Activated CD8-positive, alpha-beta memory T cell treated with anti-CD3 and anti-CD28 coated beads, Interleukin-2, amount 50 U/mL, for 48 hours (primary cell): Measurements from ENCODE around the gene LRRC61.
"Not testable (repeated sequence)": the region's sequence is repeated elsewhere in the genome, so short reads cannot be mapped to it uniquely, and the experiment has no call there.

Experiments
- DNase-seq: peaks from one replicate; pipeline ENCODE4 v3.0.0-alpha.2; 2020

LRRC61 gene

GRCh38 chr7:150308575-150308974, 14.6 kb upstream of the LRRC61 start:
- DNase-seq, result no peak

GRCh38 chr7:150311146-150311545, 12.0 kb upstream of the LRRC61 start:
- DNase-seq, result no peak

- DNase-seq, result no peak
Measured at GRCh38 chr7:150311711-150312110, 11.4 kb upstream of the LRRC61 start.

DNA sequence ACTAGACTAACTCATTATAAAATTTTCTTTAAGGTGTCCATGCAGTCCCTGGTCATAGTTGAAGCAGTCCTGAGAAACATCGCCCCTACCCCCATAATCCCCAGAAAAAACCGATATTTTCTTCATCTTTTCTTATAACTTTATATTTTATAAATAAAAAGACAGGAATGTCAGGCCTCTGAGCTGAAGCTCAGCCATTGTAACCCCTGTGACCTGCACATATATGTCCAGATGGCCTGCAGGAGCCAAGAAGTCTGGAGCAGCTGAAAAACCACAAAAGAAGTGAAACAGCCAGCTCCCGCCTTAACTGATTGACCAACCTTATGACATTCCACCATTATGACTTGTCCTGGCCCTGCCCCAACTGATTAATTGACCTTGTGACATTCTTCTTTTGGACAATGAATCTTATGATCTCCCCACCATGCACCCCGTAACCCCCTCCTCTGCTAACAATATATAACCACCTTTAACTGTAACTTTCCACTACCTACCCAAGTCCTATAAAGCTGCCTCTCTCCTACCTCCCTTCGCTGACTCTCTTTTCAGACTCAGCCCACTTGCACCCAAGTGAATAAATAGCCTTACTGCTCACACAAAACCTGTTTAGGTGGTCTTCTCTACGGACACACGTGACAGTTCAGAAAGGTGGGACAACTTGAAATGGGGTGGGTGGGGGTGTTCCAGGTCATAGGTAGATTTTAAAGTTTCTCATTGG, 10.3 kb upstream of the LRRC61 start:
- DNase-seq, result not testable (repeated sequence)

DNA sequence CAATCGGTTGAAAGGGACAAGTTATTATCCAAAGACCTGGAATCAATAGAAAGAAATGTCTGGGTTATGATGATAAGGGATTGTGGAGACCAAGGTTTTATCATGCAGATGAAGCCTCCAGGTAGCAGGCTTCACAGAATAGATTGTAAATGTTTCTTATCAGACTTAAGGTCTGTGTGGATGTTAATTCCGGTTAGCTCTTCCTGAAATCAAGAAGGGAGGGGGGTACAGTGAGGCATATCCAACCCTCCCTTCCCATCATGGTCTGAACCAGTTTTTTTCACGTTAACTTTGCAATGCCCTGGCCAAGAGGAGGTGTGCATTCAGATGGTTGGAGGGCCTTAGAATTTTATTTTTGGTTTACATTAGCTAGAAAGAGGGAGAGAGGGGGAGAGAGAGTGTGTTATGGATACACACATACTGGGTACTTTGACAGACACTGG, 9.8 kb upstream of the LRRC61 start:
- no peak for DNase-seq

GRCh38 chr7:150313870-150314269, 9.3 kb upstream of the LRRC61 start:
- DNase-seq, result no peak

DNA sequence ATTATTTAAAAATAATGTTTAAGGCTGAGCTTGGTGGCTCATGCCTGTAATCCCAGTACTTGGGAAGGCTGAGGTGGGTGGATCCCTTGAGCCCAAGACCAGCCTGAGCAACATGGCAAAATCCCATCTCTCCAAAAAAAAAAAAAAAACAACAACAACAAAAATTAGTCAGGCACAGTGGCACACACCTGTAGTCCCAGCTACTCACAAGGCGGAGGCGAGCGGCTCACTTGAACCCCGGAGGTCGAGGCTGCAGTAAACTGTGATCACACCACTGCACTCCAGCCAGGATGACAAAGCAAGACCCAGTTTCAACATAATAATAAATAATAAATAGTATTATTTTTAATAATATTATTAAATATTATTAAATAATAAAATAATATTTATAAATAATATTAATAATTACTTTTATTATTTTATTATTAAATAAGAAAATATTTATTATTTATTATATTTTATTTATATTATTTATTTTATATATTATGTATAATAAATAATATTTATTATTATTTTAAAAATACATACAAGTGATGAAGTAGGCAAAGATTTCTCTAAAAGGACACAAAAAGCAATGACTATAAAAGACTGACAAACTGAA, 8.4 kb upstream of the LRRC61 start:
- DNase-seq, result no peak

GRCh38 chr7:150316987-150317386, 6.2 kb upstream of the LRRC61 start:
- DNase-seq, result not testable (repeated sequence)

DNA sequence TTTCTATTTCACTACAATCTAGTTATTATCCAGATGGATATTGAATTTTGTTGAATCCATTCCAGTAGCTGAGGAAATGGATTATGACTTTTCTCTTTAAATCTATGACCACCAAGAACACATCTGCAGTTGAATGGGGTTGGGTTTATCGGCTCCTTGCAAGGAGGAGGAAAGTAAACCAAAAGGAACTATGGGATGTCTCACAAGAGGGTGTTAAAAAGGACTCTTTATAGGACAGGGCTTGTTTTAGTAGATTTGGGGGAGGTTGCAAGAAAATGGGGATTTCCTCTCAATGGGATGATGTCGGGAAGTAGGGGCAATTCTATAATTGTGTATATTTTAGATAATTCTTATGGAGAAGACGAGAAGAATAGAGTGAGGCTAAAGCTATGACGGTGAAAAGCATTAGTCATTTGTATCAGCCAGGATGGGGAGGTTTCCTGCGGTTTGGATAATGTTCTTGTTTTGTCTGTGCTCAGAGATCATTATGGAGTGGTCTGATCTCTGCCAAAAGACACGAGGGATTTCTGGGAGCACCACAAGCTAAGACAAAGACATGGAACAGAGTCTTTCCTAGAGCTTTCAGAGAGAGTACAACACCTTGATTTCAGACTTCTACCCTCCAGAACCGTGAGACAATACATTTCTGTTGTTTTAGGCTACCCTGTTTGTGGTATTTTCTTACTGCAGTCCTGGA, 5.3 kb upstream of the LRRC61 start:
- DNase-seq, result no peak

DNA sequence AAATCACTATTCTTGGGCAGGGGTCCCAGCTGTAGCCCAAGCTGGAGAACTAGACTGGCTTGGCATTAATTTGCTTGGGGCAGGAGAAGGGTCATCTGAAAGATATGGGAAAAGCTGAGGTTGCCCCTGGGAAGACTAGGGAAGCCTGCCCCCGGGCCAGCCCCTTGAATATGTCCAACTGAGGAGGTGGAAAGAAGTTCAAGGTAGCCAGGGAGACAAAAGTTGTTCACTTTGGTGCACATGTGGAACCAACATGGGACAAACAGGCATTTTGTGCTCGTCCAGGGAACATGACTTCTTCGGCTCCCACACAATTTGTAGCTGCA, 1.4 kb upstream of the LRRC61 start:
- DNase-seq, result peak; percentile 60

DNA sequence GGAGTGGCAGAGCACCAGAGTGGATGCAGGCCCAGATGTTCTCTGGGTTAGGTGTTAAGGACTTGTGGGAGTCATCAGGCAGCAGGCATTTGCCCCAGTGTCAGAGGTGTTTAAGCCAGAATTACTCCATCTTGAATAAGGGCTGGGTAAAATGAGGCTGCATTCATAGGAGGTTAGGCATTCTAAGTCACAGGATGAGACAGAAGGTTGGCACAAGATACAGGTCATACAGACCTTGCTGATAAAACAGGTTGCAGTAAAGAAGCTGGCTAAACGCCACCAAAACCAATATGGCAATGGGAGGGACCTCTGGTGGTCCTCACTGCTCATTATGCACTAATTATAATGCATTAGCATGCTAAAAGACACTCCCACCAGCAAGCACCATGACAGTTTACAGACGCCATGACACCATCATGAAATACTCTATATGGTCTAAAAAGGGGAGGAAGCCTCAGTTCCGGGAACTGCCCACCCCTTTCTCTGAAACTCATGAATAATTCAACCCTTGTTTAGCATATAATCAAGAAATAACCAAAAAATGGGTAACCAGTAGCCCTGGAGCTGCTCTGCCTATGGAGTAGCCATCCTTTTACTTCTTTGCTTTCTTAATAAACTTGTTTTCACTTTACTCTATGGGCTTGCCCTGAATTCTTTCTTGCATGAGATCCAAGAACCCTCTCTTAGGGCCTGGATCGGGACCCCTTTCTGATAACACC, 882 bp upstream of the LRRC61 start:
- peak; percentile 78 for DNase-seq

- DNase-seq, result no peak
Measured at GRCh38 chr7:150323682-150324372, 672 bp downstream of the LRRC61 start.

GRCh38 chr7:150324373-150324961, 1.3 kb downstream of the LRRC61 start:
- peak; percentile 53 for DNase-seq

DNA sequence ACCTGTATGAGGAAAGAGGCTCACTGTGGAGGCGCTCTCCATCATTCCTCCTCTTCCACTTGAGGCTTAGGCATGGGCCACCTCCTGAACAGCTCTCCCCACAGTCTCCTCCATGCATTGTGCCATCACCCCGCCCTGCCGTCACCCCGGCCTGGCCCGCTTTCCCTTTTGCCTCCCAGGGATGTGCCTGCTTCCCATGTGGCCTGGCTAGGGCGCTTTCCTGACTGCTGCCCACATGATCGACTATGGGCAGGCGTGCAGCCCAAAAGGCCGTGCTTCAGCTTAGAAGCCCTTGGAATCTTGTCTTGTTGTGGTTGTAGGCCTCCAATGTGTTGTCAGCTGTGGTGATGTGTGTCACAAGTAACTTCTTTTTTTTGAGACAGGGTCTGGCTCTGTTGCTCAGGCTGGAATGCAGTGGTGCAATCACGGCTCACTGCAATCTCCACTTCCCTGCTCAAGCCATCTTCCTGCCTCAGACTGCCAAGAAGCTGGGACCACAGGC, 2.0 kb downstream of the LRRC61 start:
- no peak for DNase-seq

GRCh38 chr7:150325901-150326300, 2.7 kb downstream of the LRRC61 start:
- no peak for DNase-seq

DNA sequence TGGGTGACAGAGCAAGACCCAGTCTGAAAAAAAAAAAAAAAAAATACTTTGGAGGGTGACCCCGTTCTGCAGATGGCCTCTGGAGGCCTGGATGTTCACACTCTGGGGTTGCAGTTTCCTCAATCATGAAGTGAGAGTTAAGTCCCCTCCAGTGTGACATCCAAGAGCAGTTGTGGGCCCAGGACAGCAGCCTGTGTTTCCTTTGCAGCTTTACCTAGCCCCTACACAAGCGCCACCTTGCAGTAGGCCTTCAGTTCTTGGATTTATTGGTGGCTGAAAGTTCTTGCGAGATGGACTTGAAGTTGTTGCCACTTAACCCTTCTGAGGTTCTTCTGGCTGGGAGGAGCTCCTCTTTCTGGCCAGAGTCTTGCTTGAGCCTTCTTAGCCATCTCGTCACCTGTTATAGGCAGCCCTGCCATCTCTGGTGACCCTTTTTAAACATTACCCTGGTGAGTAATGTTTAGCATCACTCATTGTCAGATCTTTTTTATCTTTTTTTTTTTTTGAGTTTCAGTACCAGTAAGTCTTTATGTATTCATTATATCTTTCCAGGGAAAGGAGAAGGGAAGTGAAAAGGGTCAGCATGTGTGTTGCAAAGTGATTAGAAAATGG, 3.6 kb downstream of the LRRC61 start:
- no peak for DNase-seq

DNA sequence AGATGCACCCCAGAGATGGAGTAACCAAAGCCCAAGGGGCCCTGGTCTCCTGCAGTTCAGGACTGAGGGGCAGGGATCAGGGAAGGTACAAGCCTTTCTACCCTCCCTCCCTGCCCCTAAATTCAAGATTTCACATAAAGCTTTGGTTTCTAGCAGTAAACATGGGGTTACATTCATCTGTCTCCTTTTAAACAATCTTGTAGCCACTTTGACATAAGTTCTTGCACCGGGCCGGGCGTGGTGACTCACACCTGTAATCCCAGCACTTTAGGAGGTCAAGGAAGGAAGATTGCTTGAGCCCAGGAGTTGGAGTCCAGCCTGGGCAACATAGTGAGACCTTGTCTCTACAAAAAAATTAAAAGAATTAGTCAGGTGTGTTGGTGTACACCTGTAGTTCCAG, 4.2 kb downstream of the LRRC61 start:
- DNase-seq, result no peak

DNA sequence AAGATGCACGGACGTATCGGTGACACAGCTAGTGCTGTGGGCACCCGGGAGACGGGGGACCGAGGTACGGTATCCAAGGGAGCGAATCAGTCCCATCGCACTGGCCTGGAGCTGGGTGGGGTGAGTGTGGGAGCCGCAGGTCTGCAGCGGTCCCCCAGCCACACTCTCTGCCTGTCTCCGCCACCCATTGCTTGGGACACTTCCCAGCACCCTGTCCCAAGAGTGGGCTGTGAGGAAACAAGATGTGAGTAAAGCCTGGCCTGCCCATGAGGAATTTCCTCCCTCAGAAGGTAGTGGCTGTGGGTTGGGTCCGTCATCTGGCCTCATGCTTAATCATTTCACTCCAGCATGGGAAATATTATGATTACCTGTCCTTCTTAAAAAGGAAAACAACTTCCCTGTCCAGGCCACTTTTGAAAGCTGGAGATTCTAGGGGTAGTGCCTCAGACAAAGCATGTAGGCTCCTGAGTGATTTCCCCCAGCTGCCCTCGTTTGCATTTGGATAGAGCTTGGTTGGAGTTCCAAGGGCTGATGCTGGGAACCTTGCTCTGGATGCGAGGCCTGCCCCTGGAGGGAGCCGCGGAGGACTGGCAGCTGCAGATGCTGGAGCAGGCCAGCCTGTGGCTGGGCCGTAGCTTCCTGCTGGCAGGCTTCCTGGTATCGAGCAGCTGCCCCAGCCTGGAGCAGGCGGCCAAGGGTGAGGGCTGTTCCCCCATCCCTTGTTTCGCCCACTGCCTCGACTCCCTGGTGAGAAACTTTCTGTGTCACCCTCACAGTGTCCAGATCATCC, 6.4 kb downstream of the LRRC61 start:
- DNase-seq, result no peak

DNA sequence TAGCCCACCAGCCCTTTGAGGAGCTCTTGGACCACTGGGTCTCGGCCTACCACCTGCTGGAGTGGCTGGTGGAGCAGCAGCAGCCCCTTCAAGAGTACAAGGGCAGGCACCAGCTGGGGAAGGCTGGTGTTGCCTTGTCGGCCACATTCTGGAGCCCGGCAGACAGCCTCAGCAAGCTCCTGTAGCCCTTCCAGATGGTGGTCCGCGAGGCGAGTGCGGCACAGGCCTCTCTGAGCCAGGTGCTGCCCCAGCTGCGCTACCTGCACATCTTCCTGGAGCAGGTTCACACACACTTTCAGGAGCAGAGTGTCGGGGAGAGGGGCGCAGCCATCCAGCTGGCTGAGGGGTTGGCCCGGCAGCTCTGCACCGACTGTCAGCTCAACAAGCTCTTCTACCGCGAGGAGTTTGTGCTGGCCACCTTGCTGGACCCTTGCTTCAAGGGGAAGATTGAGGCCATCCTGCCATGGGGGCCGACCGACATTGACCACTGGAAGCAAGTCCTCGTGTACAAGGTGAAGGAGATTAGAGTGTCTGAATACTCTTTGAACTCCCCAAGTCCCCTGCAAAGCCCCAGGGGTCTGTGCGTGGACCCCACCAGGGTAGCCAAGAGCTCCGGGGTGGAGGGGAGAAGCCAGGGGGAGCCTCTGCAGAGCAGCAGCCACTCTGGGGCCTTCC, 7.2 kb downstream of the LRRC61 start:
- no peak for DNase-seq

- DNase-seq, result no peak
Measured at GRCh38 chr7:150332852-150333635, 9.9 kb downstream of the LRRC61 start.
